ENCODE measurements around the gene SHQ1. TPM values are rescaled to one million over a fixed set of nuclear protein-coding genes. Genes with fewer than 3 reads are reported as not detected.

Gene SHQ1
- total and polyA plus RNA-seq, 9 of the 15 experiments (the other 6 are each of a cell fraction or from before 2014, with no cell fraction given): 9.2 to 25.0 (median 14.1) TPM

- TF ChIP-seq ZNF311 (CRISPR knock-in tag; IDR thresholded peaks at IDR 0.05) (no peak), RFX1 (IDR thresholded peaks at IDR 0.05) (peak; percentile 95), CREM (IDR thresholded peaks at IDR 0.05; ENCODE audit: low read depth) (peak; percentile 68), ZNF445 (CRISPR knock-in tag; IDR thresholded peaks at IDR 0.05; ENCODE audit: low read depth) (no peak), ETV1 (tag; conservative IDR thresholded peaks at IDR 0.05; ENCODE audit: low read depth) (peak; percentile 41; the same call in 1 of the 2 replicates), KDM5B (IDR thresholded peaks at IDR 0.05; ENCODE audit: insufficient replicate concordance, low read depth, low read length) (peak; percentile 52), E2F4 (CRISPR knock-in tag; IDR thresholded peaks at IDR 0.05; ENCODE audit: low read depth) (peak; percentile 94; the same call in 1 of the 2 replicates), ELF2 (CRISPR knock-in tag; IDR thresholded peaks at IDR 0.05) (peak; percentile 81; the same call in 1 of the 2 replicates), TRIM24 (IDR thresholded peaks at IDR 0.05) (0 out of 4 replicates have a peak, but pooled peaks of 1 of the 2 experiments have one; percentile 9), THRA (IDR thresholded peaks at IDR 0.05) (no peak), KDM4B (IDR thresholded peaks at IDR 0.05; ENCODE audit: borderline replicate concordance in 2 of 2, low read depth in 1 of 2) (peak in 1 of 2 experiments; percentile 57; a peak in 1 of 4 replicates), HDGF (IDR thresholded peaks at IDR 0.05) (no peak), PKNOX1 (IDR thresholded peaks at IDR 0.05) (peak; percentile 20; the same call in 1 of the 2 replicates), SUPT5H (IDR thresholded peaks at IDR 0.05) (peak; percentile 67)
Measured at GRCh38 chr3:72847751-72848702, at the start of gene SHQ1 (continued).
